ENCODE measurements around the gene DPF3.

Gene DPF3

GRCh38 chr14:72640911-72641485 is 252.9 kb downstream of the DPF3 start:
- peak in 1 of 14 donors; percentile 81 for DNase-seq

GRCh38 chr14:72638021-72638420 is 255.9 kb downstream of the DPF3 start:
- no peak for DNase-seq

- DNase-seq = no peak
Observed at GRCh38 chr14:72636871-72637270, 257.0 kb downstream of the DPF3 start.

- DNase-seq = no peak
Observed at GRCh38 chr14:72636094-72636493, 257.8 kb downstream of the DPF3 start.

- DNase-seq = no peak
Observed at GRCh38 chr14:72634691-72635616, 258.9 kb downstream of the DPF3 start.

- no peak for DNase-seq
Observed at GRCh38 chr14:72633551-72633950, 260.4 kb downstream of the DPF3 start.

GRCh38 chr14:72632727-72633126 is 261.2 kb downstream of the DPF3 start:
- no peak for DNase-seq

GRCh38 chr14:72631401-72631800 is 262.5 kb downstream of the DPF3 start:
- DNase-seq = no peak

- DNase-seq = no peak
Observed at GRCh38 chr14:72630374-72630773, 263.5 kb downstream of the DPF3 start.

GRCh38 chr14:72629534-72629933 is 264.4 kb downstream of the DPF3 start:
- DNase-seq = no peak

GRCh38 chr14:72625689-72626088 is 268.2 kb downstream of the DPF3 start:
- DNase-seq = no peak

GRCh38 chr14:72621387-72622065 is 272.4 kb downstream of the DPF3 start:
- no peak for DNase-seq

- DNase-seq = no peak
Observed at GRCh38 chr14:72619881-72620280, 274.0 kb downstream of the DPF3 start.

- DNase-seq = no peak
Observed at GRCh38 chr14:72619111-72619571, 274.8 kb downstream of the DPF3 start.

GRCh38 chr14:72618424-72618823 is 275.5 kb downstream of the DPF3 start:
- no peak for DNase-seq

- DNase-seq = peak in 4 of 14 donors; percentile 3 to 77 (median 33)
Observed at GRCh38 chr14:72617391-72618031, 276.4 kb downstream of the DPF3 start.

GRCh38 chr14:72616811-72617210 is 277.1 kb downstream of the DPF3 start:
- DNase-seq = no peak

- DNase-seq = no peak
Observed at GRCh38 chr14:72616294-72616693, 277.6 kb downstream of the DPF3 start.

GRCh38 chr14:72615451-72616121 is 278.3 kb downstream of the DPF3 start:
- peak in 1 of 14 donors; percentile 11 for DNase-seq

GRCh38 chr14:72614891-72615415 is 278.9 kb downstream of the DPF3 start:
- no peak for DNase-seq

- DNase-seq = no peak
Observed at GRCh38 chr14:72614365-72614764, 279.5 kb downstream of the DPF3 start.

GRCh38 chr14:72613975-72614319 is 280.0 kb downstream of the DPF3 start:
- DNase-seq = no peak

Measured in C1 segment of cervical spinal cord (tissue), 14 donors.